OCI-LY1 (cell line): ENCODE data around the gene PLEKHO2.

Source experiments
- H2AFZ ChIP-seq: fragments of 200-600 bp; sonication (generic), shearing (Covaris generic); 2 replicates; pipeline ENCODE4 v1.6.0; 2014; ENCODE audit warnings: antibody characterized with exemption, mild to moderate bottlenecking, low read length
- H3F3A ChIP-seq: fragments of 200-600 bp; sonication (generic), shearing (Covaris generic); 2 replicates; pipeline ENCODE4 v1.6.0; 2014; ENCODE audit warnings: mild to moderate bottlenecking, antibody characterized with exemption, low read length, moderate library complexity; ENCODE audit not compliant: insufficient read depth
- H3K27ac ChIP-seq: fragments of 200-600 bp; sonication (generic); 2 replicates; pipeline ENCODE4 v1.5.1; 2014; ENCODE audit warnings: low read length, mixed run types, mild to moderate bottlenecking, low read depth; ENCODE audit not compliant: poor library complexity, severe bottlenecking
- H3K27me3 ChIP-seq: fragments of 200-600 bp; sonication (generic); 2 replicates; pipeline ENCODE4 v1.6.0; 2014; ENCODE audit warnings: antibody characterized with exemption, mild to moderate bottlenecking, low read length, moderate library complexity; ENCODE audit not compliant: insufficient read depth
- H3K36me3 ChIP-seq: fragments of 200-600 bp; sonication (generic); 2 replicates; pipeline ENCODE4 v1.6.1; 2014; ENCODE audit warnings: mild to moderate bottlenecking, antibody characterized with exemption, low read length, moderate library complexity, mixed read lengths; ENCODE audit not compliant: insufficient read depth
- H3K4me1 ChIP-seq: fragments of 200-600 bp; sonication (generic); 2 replicates; pipeline ENCODE4 v1.5.1; 2014; ENCODE audit warnings: mild to moderate bottlenecking, low read length, moderate library complexity; ENCODE audit not compliant: insufficient read depth, severe bottlenecking
- H3K4me2 ChIP-seq: fragments of 200-600 bp; sonication (generic), shearing (Covaris generic); 2 replicates; pipeline ENCODE4 v1.6.1; 2014; ENCODE audit warnings: low read length
- H3K4me3 ChIP-seq: fragments of 200-600 bp; sonication (generic); 2 replicates; pipeline ENCODE4 v1.5.1; 2014; ENCODE audit warnings: low read length, low read depth, mild to moderate bottlenecking, mixed read lengths; ENCODE audit not compliant: poor library complexity, severe bottlenecking
- H3K79me2 ChIP-seq: fragments of 200-600 bp; shearing (Covaris generic); 2 replicates; pipeline ENCODE4 v1.6.1; 2016; ENCODE audit warnings: mixed run types, low read length, mixed read lengths; ENCODE audit not compliant: insufficient read depth
- H3K9ac ChIP-seq: fragments of 200-600 bp; sonication (generic), shearing (Covaris generic); 2 replicates; pipeline ENCODE4 v1.6.1; 2014; ENCODE audit warnings: mild to moderate bottlenecking, low read length, mixed read lengths
- H3K9me2 ChIP-seq: fragments of 200-600 bp; sonication (generic), shearing (Covaris generic); 2 replicates; pipeline ENCODE4 v1.6.1; 2014; ENCODE audit warnings: low read depth, mild to moderate bottlenecking, low read length, mixed read lengths
- H3K9me3 ChIP-seq: fragments of 200-600 bp; shearing (Covaris generic); 2 replicates; pipeline ENCODE4 v1.6.1; 2014; ENCODE audit warnings: low read length, mixed read lengths
- H4K20me1 ChIP-seq: fragments of 200-600 bp; sonication (generic), shearing (Covaris generic); 2 replicates; pipeline ENCODE4 v1.6.0; 2016; ENCODE audit warnings: mild to moderate bottlenecking, low read length; ENCODE audit not compliant: insufficient read depth
- CTCF ChIP-seq: fragments of 200-600 bp; sonication (generic), shearing (Covaris generic); IDR thresholded peaks from 2 replicates; pipeline ENCODE4 v1.5.1; 2017; ENCODE audit warnings: mild to moderate bottlenecking, antibody characterized with exemption, low read length, moderate library complexity, mixed read lengths
- EZH2 ChIP-seq: fragments of 200-600 bp; sonication (generic), shearing (Covaris generic); IDR thresholded peaks from 2 replicates; pipeline ENCODE4 v1.8.0; 2017; ENCODE audit warnings: borderline replicate concordance, mixed run types, mild to moderate bottlenecking, antibody characterized with exemption, low read length, moderate library complexity, mixed read lengths

Gene PLEKHO2

GRCh38 chr15:64875641-64876223, 34.0 kb downstream of the PLEKHO2 start:
- TF ChIP-seq CTCF, result no peak
- TF ChIP-seq EZH2, result no peak
- Histone ChIP-seq H3K4me2 (no peak overlapping the region), H4K20me1 (no peaks in the 10 kb centered on the region), H3K36me3 (no peaks in the 10 kb centered on the region), H3K9me2 (no peaks in the 10 kb centered on the region), H3K9me3 (no peaks in the 10 kb centered on the region), H2AFZ (no peak overlapping the region), H3K27ac (no peak overlapping the region), H3K27me3 (no peaks in the 10 kb centered on the region), H3K9ac (no peak overlapping the region), H3K4me1 (no peaks in the 10 kb centered on the region), H3K4me3 (no peak overlapping the region), H3F3A (no peaks in the 10 kb centered on the region), H3K79me2 (no peaks in the 10 kb centered on the region)

GRCh38 chr15:64877435-64877834, 35.7 kb downstream of the PLEKHO2 start:
- no peaks in the 10 kb centered on the region for H3K4me1 ChIP-seq
- H3F3A ChIP-seq, result no peaks in the 10 kb centered on the region
- H4K20me1 ChIP-seq, result no peaks in the 10 kb centered on the region
- no peak overlapping the region for H3K9ac ChIP-seq
- H3K27me3 ChIP-seq, result no peaks in the 10 kb centered on the region
- no peaks in the 10 kb centered on the region for H3K79me2 ChIP-seq
- H3K9me3 ChIP-seq, result no peaks in the 10 kb centered on the region
- no peaks in the 10 kb centered on the region for H3K9me2 ChIP-seq
- H3K4me2 ChIP-seq, result no peak overlapping the region
- TF ChIP-seq CTCF, result no peak
- no peak for TF ChIP-seq EZH2
- no peak overlapping the region for H3K4me3 ChIP-seq
- H3K36me3 ChIP-seq, result no peaks in the 10 kb centered on the region
- no peak overlapping the region for H3K27ac ChIP-seq
- H2AFZ ChIP-seq, result no peak overlapping the region

- no peak overlapping the region for H3K4me2 ChIP-seq
- no peak overlapping the region for H3K27ac ChIP-seq
- H2AFZ ChIP-seq, result no peak overlapping the region
- no peak for TF ChIP-seq CTCF
- no peak for TF ChIP-seq EZH2
- H4K20me1 ChIP-seq, result no peaks in the 10 kb centered on the region
- H3K36me3 ChIP-seq, result no peaks in the 10 kb centered on the region
- no peaks in the 10 kb centered on the region for H3K9me2 ChIP-seq
- no peaks in the 10 kb centered on the region for H3K4me1 ChIP-seq
- no peaks in the 10 kb centered on the region for H3K27me3 ChIP-seq
- no peaks in the 10 kb centered on the region for H3K9me3 ChIP-seq
- H3F3A ChIP-seq, result no peaks in the 10 kb centered on the region
- no peak overlapping the region for H3K4me3 ChIP-seq
- no peak overlapping the region for H3K9ac ChIP-seq
- no peaks in the 10 kb centered on the region for H3K79me2 ChIP-seq
Measured at GRCh38 chr15:64878705-64879104, 37.0 kb downstream of the PLEKHO2 start.
